H1 (cell line): ENCODE data around the gene VAV2. TPM values are rescaled to one million over a fixed set of nuclear protein-coding genes. Genes with fewer than 3 reads are reported as not detected.
A peak's percentile ranks its signal among the peaks of the same experiment; 100 is the strongest.

Experiments used
- CBX5 ChIP-seq: fragments of 300-800, 300-1000 bp; sonication (generic); IDR thresholded peaks from 2 replicates; pipeline ENCODE4 v1.7.1; 2016; ENCODE audit warnings: antibody characterized with exemption, low read length, low read depth
- CBX8 ChIP-seq: fragments of 300-800, 300-1000 bp; sonication (generic); IDR thresholded peaks from 2 replicates; pipeline ENCODE4 v1.7.1; 2016; ENCODE audit warnings: low read depth, low read length, borderline replicate concordance
- EZH2 ChIP-seq: fragments of 200-600 bp; sonication (generic); IDR thresholded peaks from 2 replicates; pipeline ENCODE4 v1.7.1; 2012; ENCODE audit warnings: low read depth, mild to moderate bottlenecking, moderate library complexity, low read length, inconsistent platforms; ENCODE audit not compliant: severe bottlenecking
- MAFK ChIP-seq: IDR thresholded peaks from 2 replicates; pipeline ENCODE4 v1.6.1; 2012; ENCODE audit warnings: low read depth, mild to moderate bottlenecking, improper control_type of control experiment, low read length
- RAD21 ChIP-seq, 2 experiments: IDR thresholded peaks in 1 of 2; conservative IDR thresholded peaks in 1 of 2; 2 replicates each; pipeline ENCODE4 v1.6.1; 2011; ENCODE audit warnings: low read depth in 2 of 2, low read length in 2 of 2, improper control_type of control experiment in 1 of 2, inconsistent platforms in 1 of 2, mild to moderate bottlenecking in 1 of 2, moderate library complexity in 1 of 2
- TEAD4 ChIP-seq: IDR thresholded peaks from 2 replicates; pipeline ENCODE4 v1.6.1; 2012; ENCODE audit warnings: low read depth, low read length, inconsistent platforms, mixed read lengths
- YY1 ChIP-seq: IDR thresholded peaks from 2 replicates; pipeline ENCODE4 v1.6.1; 2011; ENCODE audit warnings: low read depth, mild to moderate bottlenecking, low read length
- polyA plus RNA-seq, 7 experiments: library from polyadenylated mRNA; depleted of rRNA in 3 of 7; stranded (reverse) in 5 of 7; unstranded in 2 of 7; fragments of >200 nt in 5 of 7; fragments of 200-250 nt in 2 of 7; gene quantifications; 1 replicate in 5 of 7; 2 replicates in 1 of 7; 4 replicates in 1 of 7; pipeline versions ENCODE4 v1.2.1 to v1.2.3, GENCODE V29; 2011 to 2013; ENCODE audit warnings: missing spikeins in 2 of 7, mixed read lengths in 2 of 7
- total RNA-seq: library from RNA; stranded (reverse); fragmentation: NEBNext Ultra II Directional; extraction: Animal tissue kit (Norgen Biotek cat#: 25700); gene quantifications from 2 replicates; pipeline ENCODE4 v1.2.1, GENCODE V29; 2021
- TF ChIP-seq, protein P1 (sequence below): IDR thresholded peaks from 2 replicates; pipeline ENCODE4 v1.6.1; 2011; ENCODE audit warnings: low read depth, mild to moderate bottlenecking, low read length; ENCODE audit not compliant: insufficient read depth

Gene VAV2
- total and polyA plus RNA-seq, 2 of the 8 experiments (the other 6 are each of a cell fraction or from before 2014, with no cell fraction given): 13.6 to 37.6 TPM

GRCh38 chr9:133726401-133727276 lies 265.5 kb downstream of the VAV2 start (continued):
- TF ChIP-seq CBX8 (no peak), TEAD4 (no peak), MAFK (no peak), YY1 (no peak), CBX5 (no peak), RAD21 (IDR thresholded peaks at IDR 0.05 in 1 of 2, conservative IDR thresholded peaks at IDR 0.05 in 1 of 2; ENCODE audit: low read depth in 2 of 2, low read length in 2 of 2) (peak; percentile 85 to 87), EZH2 (no peak)
- TF ChIP-seq, protein P1, sequence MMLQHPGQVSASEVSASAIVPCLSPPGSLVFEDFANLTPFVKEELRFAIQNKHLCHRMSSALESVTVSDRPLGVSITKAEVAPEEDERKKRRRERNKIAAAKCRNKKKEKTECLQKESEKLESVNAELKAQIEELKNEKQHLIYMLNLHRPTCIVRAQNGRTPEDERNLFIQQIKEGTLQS: no peak
